ENCODE results near the gene AGPAT2. TPM values are rescaled to one million over a fixed set of nuclear protein-coding genes. Genes with fewer than 3 reads are reported as not detected.

Gene AGPAT2
- total RNA-seq: 10 to 100 TPM; 17.2 to 18.8 TPM

DNA sequence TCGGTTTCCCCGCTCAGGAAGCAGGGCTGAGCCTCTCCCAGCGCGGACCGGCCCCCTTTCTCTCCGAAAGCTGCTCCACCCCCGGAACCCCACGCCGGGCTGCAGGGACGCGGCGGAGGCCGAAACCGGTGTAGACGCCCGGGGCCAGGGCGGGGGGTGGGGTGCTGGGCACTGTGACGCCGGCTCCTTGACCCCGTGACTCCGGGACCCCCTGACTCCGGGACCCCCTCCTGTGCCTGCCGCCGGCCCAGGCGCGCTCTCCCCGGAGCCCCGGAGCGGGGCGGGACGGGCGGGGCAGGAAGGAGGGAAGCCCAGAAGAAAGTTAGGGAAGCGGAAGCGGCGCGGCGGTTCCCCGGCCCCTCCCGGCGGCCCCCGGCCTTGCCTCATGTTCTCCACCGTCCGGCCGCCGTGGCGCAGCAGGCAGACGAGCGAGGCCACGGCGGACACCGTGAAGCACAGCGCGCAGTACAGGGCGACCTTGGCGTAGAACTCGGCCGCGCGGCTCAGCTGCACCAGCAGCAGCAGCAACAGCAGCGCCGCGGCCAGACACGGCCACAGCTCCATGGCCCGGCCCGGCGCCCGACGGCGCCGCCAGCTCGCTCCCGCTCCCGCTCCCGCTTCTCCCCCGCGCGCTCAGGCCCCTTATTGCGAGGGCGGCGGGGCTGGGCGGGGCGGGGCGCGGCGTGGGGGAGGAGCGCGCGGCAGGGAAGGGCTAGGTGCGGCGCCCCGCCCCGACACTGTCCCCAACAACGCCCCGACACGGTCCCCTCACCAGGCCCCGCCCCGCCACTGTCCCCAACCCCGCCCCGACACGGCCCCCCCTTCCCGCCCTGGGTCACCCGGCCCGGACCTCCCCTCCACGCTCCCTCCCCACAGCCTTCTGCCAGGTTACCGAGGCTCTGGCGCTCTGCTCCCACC is at the start of gene AGPAT2:
TSS of gene AGPAT2 (minus strand) at position 664 of the 918 bp plus-strand sequence. CDS start at position 564, 100 bp downstream.
- POLR2A ChIA-PET: no interaction called here
- Mint-ChIP-seq H3K4me1 (peaks cover 6% of the 10 kb centered on the region), H3K27ac (peak within 1 kb of the TSS; percentile 26), H3K36me3 (ENCODE audit: low read depth) (no peaks in the 10 kb centered on the region), H3K9me3 (no peaks in the 10 kb centered on the region), H3K4me3 (peak within 1 kb of the TSS; percentile 76), H3K27me3 (peaks cover 11% of the 10 kb centered on the region)
- CTCF ChIA-PET: interaction anchor here (1.0 kb wide), 1 partner anchor 23 kb away, joined by 3 read pairs; no protein-coding TSS in a partner anchor
- DNase-seq: peak; percentile 72

DNA sequence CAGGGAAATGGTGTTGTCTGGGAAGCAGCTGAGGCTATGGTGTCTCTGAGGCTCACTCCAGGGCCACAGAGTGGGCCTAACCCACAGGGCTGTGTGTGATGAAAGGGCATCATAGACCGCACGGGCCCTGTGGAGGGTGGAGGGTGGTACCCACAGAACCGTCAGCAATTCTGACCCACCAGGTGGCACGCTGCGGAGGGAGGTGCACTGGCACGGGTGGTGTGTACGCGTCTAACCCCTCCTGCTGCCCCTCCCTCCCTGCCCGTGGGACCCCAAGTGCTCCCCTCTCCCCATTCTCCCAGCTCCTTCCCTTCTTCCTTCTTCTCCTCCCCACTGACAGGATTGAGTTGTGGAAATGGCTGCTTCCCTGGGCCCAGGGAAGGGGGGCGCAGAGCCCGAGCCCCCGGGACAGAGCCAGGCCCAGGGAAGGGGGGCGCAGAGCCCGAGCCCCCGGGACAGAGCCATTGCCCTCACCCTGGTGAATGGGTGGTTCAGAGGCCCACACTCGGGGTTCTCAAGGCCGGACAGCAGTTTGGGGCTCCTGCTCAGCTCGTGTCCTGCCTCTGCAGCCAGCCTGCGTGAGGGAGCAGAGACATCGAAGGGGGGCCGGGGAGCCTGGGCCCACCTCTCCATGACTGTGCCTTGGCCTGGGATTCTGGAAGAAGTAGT is 48.7 kb upstream of the AGPAT2 start:
- ChIA-PET POLR2A (interaction anchor here (1.2 kb wide), 1 partner anchor 8 kb away, joined by 4 read pairs; no protein-coding TSS in a partner anchor), CTCF (no interaction called here)
- Mint-ChIP-seq H3K4me1 (peaks cover 2% of the 10 kb centered on the region), H3K36me3 (ENCODE audit: low read depth) (no peaks in the 10 kb centered on the region), H3K27me3 (peaks cover 4% of the 10 kb centered on the region), H3K4me3 (no peak overlapping the region), H3K27ac (no peak overlapping the region), H3K9me3 (no peaks in the 10 kb centered on the region)
- no peak for DNase-seq

DNA sequence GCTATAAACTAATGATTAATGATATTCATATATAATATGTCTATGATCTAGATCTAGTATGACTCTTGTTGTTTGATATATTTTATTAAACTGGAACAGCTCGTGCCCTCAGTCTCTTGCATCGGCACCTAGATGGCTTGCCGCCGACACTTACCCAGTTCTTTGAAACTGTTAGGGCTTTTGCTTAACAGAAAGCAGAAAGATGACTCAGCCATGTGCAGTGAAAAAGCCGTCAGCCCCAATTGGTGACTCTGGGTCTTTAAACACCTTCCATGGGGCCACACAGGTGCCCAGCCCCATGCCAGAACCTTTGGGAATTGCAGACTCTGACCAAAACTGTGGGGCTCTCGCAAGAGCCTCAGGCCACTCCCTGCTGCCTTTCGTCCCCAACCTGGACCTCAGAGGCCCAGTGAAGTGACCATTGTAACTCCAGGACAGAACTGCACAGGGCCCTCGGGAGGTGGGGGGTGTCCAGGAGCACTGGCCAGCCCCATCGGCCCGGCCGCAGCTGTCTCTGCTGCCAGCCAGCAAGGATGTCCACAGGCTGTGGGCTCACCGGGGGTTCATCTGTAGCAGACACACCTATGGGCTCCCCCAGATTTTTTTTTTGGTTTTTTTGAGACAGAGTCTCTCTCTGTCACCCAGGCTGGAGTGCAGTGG is 47.7 kb upstream of the AGPAT2 start:
- no peak overlapping the region for H3K4me3 Mint-ChIP-seq
- no peaks in the 10 kb centered on the region for H3K36me3 Mint-ChIP-seq (ENCODE audit: low read depth)
- no peaks in the 10 kb centered on the region for H3K9me3 Mint-ChIP-seq
- CTCF ChIA-PET: no interaction called here
- H3K27ac Mint-ChIP-seq: no peak overlapping the region
- POLR2A ChIA-PET: no interaction called here
- DNase-seq: no peak
- H3K4me1 Mint-ChIP-seq: peaks cover 2% of the 10 kb centered on the region
- no peaks in the 10 kb centered on the region for H3K27me3 Mint-ChIP-seq

DNA sequence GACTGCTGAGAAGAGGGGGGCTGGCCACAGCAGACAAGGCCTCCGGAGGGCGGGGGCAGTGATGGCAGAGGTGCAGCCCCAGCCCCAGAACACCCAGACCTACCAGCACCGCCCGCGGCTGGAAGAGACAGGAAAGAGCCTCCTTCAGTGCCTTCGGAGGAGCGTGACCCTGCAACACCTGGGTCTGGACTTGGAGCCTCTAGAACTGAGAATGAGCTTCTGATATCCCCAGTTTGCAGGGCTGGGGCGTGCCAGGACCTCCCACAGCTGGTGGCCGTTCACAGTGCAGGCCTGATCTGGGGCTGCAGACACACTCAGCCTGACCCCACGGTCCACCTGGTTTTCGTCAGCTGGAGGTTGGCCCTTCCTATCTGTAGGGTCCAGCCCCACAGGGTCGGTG is 46.4 kb upstream of the AGPAT2 start:
- ChIA-PET CTCF (no interaction called here), POLR2A (no interaction called here)
- no peaks in the 10 kb centered on the region for H3K27me3 Mint-ChIP-seq
- DNase-seq: no peak
- no peak overlapping the region for H3K27ac Mint-ChIP-seq
- H3K4me1 Mint-ChIP-seq: peaks cover 7% of the 10 kb centered on the region
- no peak overlapping the region for H3K4me3 Mint-ChIP-seq
- no peaks in the 10 kb centered on the region for H3K36me3 Mint-ChIP-seq (ENCODE audit: low read depth)
- no peaks in the 10 kb centered on the region for H3K9me3 Mint-ChIP-seq

DNA sequence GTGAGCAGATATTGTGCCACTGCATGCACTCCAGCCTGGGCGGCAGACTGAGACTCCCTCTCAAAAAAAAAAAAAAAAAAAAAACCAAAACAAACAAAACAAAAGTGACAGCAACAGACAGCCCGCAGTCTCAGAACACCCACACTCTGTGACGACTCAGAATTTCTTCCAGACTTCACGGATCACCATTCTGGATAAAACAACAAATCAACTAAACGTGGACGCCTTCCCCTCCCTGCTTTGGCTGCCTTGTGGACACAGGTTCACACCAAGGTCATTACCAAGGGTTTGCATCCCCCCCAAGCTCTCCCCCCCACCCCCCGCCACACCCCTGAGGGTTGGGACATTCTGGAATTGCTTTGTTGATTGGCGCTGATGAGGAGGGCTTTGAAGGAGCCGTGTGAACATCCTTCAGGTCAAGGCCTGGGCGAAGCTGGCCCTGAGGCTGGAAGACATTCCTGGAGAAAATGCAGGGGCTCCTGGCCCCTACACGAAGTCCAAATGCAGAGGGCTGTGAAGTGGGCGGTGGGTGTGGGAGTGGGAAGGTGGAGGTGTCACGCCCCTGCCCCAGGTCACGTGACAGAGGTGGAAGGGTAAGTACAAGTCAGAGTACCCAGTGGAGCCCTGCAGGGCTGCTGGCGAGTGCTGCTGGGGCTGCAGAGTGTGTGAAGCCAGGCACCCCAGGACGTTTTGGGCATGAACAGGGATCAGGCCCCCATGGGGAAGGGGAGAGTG is 45.4 kb upstream of the AGPAT2 start:
- Mint-ChIP-seq H3K4me1 (peaks cover 7% of the 10 kb centered on the region), H3K9me3 (no peaks in the 10 kb centered on the region), H3K4me3 (no peak overlapping the region), H3K36me3 (ENCODE audit: low read depth) (no peaks in the 10 kb centered on the region), H3K27ac (no peak overlapping the region), H3K27me3 (no peaks in the 10 kb centered on the region)
- DNase-seq: no peak
- ChIA-PET POLR2A (no interaction called here), CTCF (no interaction called here)

DNA sequence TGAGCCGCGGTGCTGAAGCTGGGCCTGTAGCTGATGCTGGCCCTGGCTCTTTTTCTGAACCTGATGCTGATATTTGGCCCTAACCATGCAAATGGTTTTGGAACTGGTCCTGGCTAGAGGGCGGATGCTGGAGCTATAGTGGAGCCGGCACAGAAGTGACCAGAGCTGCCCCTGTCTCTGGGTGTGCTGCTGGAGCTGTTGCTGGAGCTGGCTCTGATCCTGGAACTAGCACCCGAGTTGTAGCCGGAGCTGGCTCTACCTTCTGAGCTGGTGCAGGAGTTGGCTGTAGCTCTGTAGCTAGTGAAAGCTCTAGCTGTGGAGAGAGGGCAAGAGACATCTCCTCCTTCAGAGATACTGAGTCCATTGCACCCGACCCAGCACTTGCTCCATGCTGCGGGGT is 42.7 kb upstream of the AGPAT2 start:
- Mint-ChIP-seq H3K4me1 (peaks cover 29% of the 10 kb centered on the region), H3K27me3 (no peaks in the 10 kb centered on the region), H3K36me3 (ENCODE audit: low read depth) (peaks cover 21% of the 10 kb centered on the region), H3K27ac (no peak overlapping the region), H3K4me3 (no peak overlapping the region), H3K9me3 (no peaks in the 10 kb centered on the region)
- ChIA-PET CTCF (interaction anchor here (0.6 to 2.1 kb wide), 11 partner anchors 9 to 367 kb away, joined by 3 to 7 read pairs (median 4); partner anchors contain the start of genes AJM1, DNLZ, LCN8 and TMEM141), POLR2A (interaction anchor here (0.7 to 2.5 kb wide), 6 partner anchors 12 to 340 kb away, joined by 3 to 6 read pairs (median 4); partner anchors contain the start of genes SAPCD2 and TRAF2)
- DNase-seq: no peak

DNA sequence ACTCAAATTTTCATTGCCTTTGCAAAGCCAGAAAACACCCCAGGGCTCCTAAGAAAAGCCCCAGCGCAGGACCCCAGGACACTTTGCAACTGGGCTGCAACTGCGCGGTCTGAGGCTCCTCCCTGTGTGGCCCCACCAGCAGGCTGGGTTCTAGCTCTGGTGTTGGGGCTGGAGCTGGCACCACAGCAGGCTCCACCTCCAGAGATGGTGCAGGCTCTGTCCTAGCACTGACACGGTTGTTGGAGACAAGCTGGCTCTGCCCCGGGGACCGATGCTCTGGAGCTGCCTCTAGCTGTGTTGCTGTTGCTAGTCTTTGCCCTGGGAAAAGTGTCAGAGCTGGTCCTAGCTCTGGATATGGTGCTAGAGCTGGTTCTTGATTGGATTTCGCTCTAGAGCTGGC is 41.9 kb upstream of the AGPAT2 start:
- no peak for DNase-seq
- Mint-ChIP-seq H3K36me3 (ENCODE audit: low read depth) (peaks cover 29% of the 10 kb centered on the region), H3K27me3 (no peaks in the 10 kb centered on the region), H3K9me3 (no peaks in the 10 kb centered on the region), H3K4me1 (peaks cover 34% of the 10 kb centered on the region), H3K27ac (no peak overlapping the region), H3K4me3 (peak overlapping the region; percentile 58)
- POLR2A ChIA-PET: interaction anchor here (0.7 to 4.2 kb wide), 12 partner anchors 9 to 341 kb away, joined by 3 to 29 read pairs (median 4); partner anchors contain the start of genes LCN8, RABL6, SAPCD2 and TRAF2
- CTCF ChIA-PET: interaction anchor here (1.0 to 2.1 kb wide), 12 partner anchors 8 to 507 kb away, joined by 3 to 12 read pairs (median 4); partner anchors contain the start of genes AJM1, LCN8 and TMEM141

DNA sequence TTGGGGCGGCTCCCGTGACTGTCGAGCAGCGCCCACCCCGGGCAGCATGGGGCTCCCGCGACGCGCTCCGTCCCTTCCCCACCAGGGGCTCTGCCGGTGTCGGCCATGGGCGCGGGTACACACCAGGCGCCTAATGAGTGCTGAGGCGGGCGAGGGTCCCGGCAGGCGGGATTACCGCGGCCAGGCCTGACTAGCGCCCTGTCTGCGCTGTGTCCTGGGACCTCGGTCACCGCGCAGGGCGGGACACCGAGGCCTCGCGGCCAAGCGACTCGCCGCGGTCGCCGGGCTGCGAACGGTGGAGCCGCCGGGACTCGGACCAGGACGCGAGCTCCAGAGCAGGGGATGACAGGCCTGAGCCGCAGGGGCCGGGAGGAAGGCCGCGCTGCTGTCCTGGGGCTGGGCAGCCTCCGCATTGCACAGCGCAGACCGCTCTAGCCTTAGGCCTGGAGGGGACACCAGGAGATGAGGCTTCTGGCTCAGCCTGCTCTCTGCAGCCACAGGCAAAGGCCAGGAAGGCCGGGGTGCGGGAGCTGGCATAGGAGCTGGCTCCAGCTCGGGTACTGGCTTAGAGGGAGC is 41.4 kb upstream of the AGPAT2 start:
- CTCF ChIA-PET: interaction anchor here (0.7 to 2.1 kb wide), 14 partner anchors 22 to 508 kb away, joined by 3 to 12 read pairs (median 3); partner anchors contain the start of genes AJM1, LCN8 and TMEM141
- no peak for DNase-seq

DNA sequence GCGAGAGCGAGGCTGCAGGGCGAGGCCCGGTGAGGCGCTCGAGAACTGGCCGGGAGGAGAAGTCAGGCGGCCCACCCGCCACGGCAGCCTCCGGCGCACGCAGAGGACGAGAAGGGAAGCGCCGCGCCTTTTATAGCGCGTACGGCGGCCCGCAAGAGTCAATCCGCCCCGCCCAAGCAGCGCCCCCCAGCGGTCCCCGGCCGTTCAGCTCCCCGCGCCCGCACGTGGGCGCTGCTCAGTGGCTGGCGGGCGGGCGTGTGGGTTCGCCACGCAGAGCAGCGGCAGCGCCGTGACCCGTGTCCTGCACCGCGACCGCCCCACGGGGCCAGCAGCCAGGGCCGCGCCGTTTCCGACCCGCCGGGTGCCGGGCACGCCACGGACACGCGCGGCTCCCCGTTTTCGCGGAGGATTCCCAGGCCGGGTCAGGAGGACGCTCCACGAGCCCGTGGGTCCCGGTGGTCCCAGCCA is 40.9 kb upstream of the AGPAT2 start:
- H3K4me1 Mint-ChIP-seq: peaks cover 40% of the 10 kb centered on the region
- CTCF ChIA-PET: interaction anchor here (0.7 to 1.9 kb wide), 8 partner anchors 22 to 508 kb away, joined by 3 to 12 read pairs (median 3); no protein-coding TSS in a partner anchor
- H3K4me3 Mint-ChIP-seq: peak overlapping the region; percentile 93
- H3K27me3 Mint-ChIP-seq: no peaks in the 10 kb centered on the region
- H3K36me3 Mint-ChIP-seq (ENCODE audit: low read depth): peaks cover 40% of the 10 kb centered on the region
- DNase-seq: peak; percentile 92
- H3K27ac Mint-ChIP-seq: no peak overlapping the region
- POLR2A ChIA-PET: interaction anchor here (0.5 to 4.2 kb wide), 39 partner anchors 8 to 513 kb away, joined by 3 to 29 read pairs (median 5); partner anchors contain the start of genes LCN10, LCN8, MAN1B1 and PAXX
- no peaks in the 10 kb centered on the region for H3K9me3 Mint-ChIP-seq

More for the DNA sequence above, 41.4 kb upstream of the AGPAT2 start:
- Mint-ChIP-seq H3K36me3 (ENCODE audit: low read depth) (peaks cover 34% of the 10 kb centered on the region), H3K4me1 (peaks cover 38% of the 10 kb centered on the region), H3K4me3 (peak overlapping the region; percentile 58), H3K27me3 (no peaks in the 10 kb centered on the region), H3K9me3 (no peaks in the 10 kb centered on the region), H3K27ac (no peak overlapping the region)
- POLR2A ChIA-PET: interaction anchor here (0.5 to 4.2 kb wide), 36 partner anchors 8 to 512 kb away, joined by 3 to 29 read pairs (median 5); partner anchors contain the start of genes LCN10, LCN8, MAN1B1 and PAXX

DNA sequence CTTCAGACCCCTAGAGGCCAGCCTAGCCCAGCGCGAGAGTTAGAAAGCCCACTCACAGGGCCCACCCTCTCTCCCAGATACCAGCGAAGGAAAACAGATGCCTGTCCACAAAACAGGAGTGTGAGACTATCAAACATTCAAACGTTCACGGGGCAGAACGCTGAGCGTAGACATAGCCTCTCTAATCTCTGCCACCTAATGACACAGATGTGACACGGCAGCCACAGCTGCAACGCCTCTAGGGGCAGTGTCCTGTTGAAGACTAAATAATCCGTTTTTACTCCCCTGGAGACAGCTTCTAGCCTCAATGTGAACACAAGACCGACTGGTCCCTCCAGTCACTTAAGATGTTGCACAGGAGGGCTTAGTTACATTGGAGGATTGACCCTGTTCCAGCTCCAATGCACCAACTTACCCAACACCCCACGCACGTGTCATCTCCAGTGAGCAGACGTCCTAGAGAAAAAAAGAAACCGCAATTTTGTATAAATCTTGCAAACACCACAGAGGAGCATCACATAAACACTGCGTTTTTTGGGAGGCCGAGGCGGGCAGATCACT is 39.5 kb upstream of the AGPAT2 start:
- POLR2A ChIA-PET: interaction anchor here (0.6 to 4.2 kb wide), 28 partner anchors 8 to 496 kb away, joined by 3 to 29 read pairs (median 5); partner anchors contain the start of genes DNLZ, LCN10, LCN8 and TRAF2
- CTCF ChIA-PET: interaction anchor here (0.6 to 1.9 kb wide), 20 partner anchors 9 to 523 kb away, joined by 3 to 7 read pairs (median 4); partner anchors contain the start of gene FUT7
- no peaks in the 10 kb centered on the region for H3K27me3 Mint-ChIP-seq
- peak overlapping the region; percentile 93 for H3K4me3 Mint-ChIP-seq
- peak; percentile 71 for DNase-seq
- no peaks in the 10 kb centered on the region for H3K9me3 Mint-ChIP-seq
- peaks cover 38% of the 10 kb centered on the region for H3K4me1 Mint-ChIP-seq
- peaks cover 41% of the 10 kb centered on the region for H3K36me3 Mint-ChIP-seq (ENCODE audit: low read depth)
- H3K27ac Mint-ChIP-seq: peak overlapping the region; percentile 86

DNA sequence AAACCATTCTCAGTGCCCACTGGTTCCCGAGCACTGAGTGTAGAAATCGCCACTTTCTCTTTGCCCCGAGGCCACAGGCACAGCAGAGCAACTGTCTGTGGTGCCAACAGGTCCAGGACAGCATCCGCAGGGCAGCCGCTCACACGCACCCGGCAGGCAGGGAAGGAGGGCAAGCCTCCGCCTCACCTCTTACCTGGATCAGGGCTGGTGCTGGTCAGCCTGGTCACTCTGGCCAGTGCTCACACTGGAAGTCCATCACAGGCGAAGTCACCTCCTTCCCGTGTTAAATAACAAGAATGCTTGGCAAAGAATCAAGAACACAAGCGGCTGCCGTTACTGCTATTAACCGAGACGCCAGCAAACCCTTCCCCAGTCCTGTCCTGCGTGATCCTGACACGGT is 38.9 kb upstream of the AGPAT2 start:
- no peak for DNase-seq
- peak overlapping the region; percentile 93 for H3K4me3 Mint-ChIP-seq
- no peaks in the 10 kb centered on the region for H3K27me3 Mint-ChIP-seq
- peaks cover 43% of the 10 kb centered on the region for H3K36me3 Mint-ChIP-seq (ENCODE audit: low read depth)
- ChIA-PET POLR2A (interaction anchor here (0.6 to 4.2 kb wide), 12 partner anchors 10 to 497 kb away, joined by 3 to 29 read pairs (median 8); partner anchors contain the start of gene DNLZ), CTCF (interaction anchor here (1.2 to 1.9 kb wide), 5 partner anchors 12 to 370 kb away, joined by 3 to 7 read pairs (median 5); no protein-coding TSS in a partner anchor)
- H3K4me1 Mint-ChIP-seq: peaks cover 40% of the 10 kb centered on the region
- no peaks in the 10 kb centered on the region for H3K9me3 Mint-ChIP-seq
- peak overlapping the region; percentile 86 for H3K27ac Mint-ChIP-seq

All from activated CD4-positive, alpha-beta memory T cell treated with anti-CD3 and anti-CD28 coated beads, Interleukin-2, amount 10 ng/mL, durations not matched to agents 7 days and 5 days (primary cell).